ENCODE results near the gene LYPD6.

LYPD6 gene

GRCh38 chr2:149353421-149353820 is 23.0 kb downstream of the LYPD6 start:
- DNase-seq = no peak

- DNase-seq = no peak
Measured at GRCh38 chr2:149355716-149356422, 25.5 kb downstream of the LYPD6 start.

DNA sequence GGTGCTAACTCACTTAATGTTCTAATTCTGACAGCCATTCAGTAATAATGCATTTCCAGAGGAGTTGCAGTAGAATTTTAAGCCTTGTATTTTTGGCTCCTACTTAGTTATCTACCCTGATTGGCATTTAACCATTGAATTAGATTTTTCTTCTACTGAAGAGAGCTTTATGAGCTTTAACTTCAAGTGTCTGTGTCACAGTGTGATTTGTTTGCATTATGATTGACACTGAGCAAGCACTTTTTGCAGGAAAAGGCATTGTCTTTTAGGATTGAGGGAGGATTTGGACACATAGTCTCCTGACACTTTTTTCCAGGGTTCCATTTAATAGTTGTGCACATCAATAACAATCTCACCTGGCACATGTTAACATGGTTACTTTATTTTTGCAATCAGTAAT is 26.7 kb downstream of the LYPD6 start:
- DNase-seq = no peak

DNA sequence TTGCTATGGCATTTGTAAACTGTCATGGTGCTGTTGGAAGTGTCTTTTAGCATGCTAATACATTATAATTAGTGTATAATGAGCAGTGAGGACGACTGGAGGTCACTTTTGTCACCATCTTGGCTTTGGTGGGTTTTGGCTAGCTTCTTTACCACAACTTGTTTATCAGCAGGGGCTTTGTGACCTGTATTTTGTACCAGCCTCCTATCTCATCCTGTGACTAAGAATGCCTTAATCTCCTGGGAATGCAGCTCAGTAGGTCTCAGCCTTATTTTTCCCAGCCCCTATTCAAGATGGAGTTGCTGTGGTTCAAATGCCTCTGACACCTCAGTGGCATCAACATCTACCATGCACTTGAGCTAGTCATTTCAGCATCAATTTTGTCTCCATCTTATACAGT is 29.7 kb downstream of the LYPD6 start:
- DNase-seq = no peak

DNA sequence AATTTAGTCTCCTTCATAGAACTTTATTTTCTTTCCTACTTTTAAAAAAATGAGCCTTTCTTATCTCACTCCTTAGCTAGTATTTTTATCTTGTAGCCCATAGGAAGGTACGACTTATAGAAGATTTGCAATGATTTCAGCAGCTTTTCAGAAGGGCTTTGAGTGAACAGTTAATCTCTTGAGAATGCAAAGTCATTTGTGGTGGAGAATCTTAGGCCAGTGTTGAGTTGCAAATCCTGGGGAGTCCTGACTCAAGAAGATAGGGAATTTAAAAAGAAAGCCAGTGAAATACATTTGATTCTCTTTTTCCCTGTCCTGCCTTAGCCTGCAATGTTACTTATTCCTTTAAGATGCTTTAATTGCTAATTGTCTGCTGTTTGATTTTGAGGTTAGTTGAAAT is 33.6 kb downstream of the LYPD6 start:
- DNase-seq = no peak

- no peak for DNase-seq
Measured at GRCh38 chr2:149364839-149365238, 34.5 kb downstream of the LYPD6 start.

DNA sequence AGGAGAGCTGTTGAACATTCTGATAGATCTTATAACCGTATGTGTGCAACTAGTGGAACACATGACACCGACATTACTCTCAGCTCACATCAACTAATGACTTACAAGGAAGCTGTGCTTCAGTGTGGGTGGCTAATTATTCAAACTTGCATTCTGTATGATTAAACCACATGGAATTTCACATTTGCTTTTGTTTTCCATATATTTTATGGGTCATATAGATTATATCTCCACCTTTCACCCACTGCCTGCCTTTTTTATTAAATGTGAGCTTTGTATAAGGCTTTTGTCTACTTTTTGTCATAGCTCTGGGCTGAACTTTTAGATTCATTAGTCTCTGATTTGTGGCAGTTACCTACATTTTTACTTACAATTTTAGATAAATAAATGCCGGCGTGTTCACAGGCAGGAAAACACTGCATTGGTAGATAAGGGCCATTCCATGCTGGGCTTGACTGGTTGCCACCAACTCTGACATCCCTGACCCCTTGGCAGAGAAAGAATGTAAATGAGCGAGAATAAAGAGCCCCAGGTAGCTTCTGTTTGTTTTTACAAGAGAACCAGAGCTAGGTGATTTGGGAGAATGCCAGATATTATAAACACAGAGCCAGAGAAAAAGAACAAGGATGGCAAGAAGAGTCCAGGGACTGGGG is 35.7 kb downstream of the LYPD6 start:
- DNase-seq = no peak

DNA sequence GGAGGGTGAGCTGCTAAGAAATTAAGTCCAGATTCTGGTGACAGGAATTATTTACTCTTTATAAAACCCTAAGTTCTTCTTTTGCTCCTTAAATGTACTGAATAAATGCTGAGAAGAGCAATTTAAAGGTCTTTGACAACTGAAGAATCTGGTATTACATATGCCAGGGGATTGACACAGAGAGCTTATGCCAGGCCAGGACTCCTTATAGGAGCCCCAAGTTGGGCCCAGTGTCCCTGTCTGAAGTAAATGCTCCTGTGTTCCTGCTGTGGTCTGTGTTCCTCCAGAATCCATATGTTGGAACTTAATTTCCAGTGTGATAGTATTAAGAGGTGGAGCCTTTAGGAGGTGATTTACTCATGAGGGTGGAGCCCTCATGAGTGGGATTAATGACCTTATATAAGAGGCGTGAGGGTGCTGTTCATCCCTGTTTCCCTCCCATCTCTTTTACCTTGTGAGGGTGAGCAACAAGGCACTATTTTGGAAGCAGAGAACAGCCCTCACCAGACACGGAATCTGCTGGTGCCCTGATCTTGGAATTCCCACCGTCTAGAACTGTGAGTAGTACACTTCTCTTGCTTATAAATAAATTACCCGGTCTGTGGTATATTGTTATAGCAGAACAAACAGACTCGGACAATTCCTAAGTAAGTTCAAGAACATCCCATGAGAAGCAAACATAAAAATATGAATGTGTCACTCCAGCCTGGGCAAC is 39.8 kb downstream of the LYPD6 start:
- no peak for DNase-seq

DNA sequence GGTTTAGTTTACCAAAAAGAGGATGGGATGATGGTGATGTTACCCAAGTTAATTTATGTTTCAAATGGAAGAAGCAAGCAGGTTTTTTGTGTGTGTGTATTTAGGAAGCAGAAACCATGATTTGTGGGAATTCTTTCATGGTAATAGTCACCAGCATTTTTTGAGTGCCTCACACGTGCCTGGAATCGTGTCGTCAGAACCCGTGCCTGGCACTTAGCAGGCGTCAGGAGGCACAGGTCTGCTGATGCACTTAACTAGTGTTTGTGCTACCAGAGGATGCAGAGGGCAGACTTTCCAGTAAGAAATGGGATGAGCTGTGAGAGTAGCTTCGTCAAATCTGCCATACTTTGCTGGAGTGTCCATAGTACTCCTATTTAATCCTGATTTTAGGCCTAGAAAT is 41.1 kb downstream of the LYPD6 start:
- DNase-seq = no peak

DNA sequence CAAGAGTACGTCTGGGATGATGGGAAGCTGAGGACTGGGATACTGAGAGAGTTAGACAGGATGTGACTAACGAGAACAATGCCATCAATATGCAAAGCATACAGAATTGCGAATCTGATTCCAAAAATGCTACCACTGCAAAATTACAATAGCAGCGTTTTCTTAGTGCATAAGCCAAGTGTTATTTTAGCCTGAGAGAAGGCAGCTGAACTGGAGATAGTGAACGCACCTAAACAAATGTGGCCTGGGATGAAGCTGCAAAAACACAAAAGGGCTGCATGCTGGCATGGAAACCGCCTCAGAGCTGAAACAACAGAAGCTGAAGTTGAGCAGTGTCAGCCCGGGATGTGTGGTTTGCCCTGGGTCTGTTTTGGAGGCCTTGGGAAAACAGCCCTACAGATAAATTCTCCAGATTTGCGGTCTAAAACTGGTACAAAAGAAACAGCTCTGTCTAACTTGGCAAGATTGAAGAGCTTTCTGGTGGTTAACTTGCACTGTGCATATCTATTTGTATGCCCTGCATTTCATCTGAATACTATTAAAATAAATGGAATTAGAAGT is 45.5 kb downstream of the LYPD6 start:
- DNase-seq = no peak

DNA sequence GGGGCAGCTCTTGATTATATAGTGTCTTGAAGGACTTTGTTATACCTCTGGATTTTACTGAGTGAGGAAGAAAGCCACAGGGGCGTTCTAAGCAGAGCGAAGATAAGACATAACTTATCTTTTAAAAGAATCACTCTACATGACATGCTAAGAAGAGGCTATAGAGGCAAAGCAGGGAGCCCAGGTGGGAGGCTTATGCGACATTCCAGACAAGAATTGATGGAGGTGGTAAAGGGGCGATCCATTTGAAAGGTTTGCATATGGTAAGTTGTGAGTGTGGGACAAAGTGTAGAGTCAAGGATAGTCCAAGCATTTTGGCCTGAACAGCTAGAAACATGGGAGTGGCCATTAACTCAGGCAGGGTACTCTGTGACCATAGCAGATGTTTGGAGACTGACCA is 49.8 kb downstream of the LYPD6 start:
- DNase-seq = no peak

GRCh38 chr2:149383340-149383739 is 53.0 kb downstream of the LYPD6 start:
- no peak for DNase-seq

GRCh38 chr2:149385350-149385749 is 55.0 kb downstream of the LYPD6 start:
- no peak for DNase-seq

DNA sequence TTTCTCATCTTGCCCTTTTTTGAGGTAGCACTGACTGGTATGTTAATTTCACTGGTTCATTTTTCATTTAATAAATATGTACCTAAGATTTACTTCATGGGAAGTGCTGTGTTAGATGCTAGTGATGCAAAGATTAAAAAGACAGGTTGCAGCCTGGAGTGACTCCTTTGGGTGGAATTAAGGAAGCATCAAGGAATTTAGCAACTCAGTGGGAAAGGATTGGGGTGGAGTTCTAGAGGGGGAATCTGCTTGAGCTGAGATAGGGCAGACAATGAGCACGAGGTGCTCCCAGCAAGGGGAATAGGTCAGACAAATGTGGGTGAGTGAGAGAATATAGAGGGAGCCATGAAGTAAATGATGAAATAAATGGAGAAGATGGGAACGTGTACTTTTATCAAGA is 57.0 kb downstream of the LYPD6 start:
- DNase-seq = no peak

DNA sequence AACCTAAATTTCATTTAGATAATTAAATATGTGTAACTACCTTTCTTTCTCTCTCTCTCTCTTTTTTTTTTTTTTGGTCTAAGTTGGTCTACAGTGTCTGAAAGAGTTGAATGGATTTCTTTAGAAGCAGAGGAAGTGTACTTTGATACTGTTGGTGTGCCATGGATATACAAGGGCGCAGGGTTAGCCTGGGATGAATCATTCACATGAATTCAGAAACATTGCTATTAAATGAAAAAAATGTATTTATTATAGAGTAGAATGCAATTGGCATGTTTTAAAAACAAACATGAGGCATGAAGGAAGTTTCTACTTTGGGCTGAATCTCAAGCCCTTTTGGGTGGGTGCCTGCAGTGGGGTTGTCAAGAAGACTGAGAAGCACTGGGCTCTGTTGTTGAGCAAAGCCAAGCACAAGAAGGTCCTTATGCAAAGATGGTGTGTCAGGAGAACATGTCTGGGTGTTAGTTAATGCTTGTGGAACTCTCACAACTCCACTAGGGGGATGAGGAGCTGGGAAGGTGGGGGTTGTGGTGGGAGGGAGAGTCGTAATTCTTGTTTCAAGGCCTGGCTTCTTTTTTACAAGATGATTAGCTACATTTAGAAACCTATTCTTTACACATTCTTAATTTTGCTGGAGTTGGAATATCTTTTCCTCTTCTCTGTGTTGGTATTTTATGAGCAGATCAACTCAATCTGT is 57.9 kb downstream of the LYPD6 start:
- no peak for DNase-seq

DNA sequence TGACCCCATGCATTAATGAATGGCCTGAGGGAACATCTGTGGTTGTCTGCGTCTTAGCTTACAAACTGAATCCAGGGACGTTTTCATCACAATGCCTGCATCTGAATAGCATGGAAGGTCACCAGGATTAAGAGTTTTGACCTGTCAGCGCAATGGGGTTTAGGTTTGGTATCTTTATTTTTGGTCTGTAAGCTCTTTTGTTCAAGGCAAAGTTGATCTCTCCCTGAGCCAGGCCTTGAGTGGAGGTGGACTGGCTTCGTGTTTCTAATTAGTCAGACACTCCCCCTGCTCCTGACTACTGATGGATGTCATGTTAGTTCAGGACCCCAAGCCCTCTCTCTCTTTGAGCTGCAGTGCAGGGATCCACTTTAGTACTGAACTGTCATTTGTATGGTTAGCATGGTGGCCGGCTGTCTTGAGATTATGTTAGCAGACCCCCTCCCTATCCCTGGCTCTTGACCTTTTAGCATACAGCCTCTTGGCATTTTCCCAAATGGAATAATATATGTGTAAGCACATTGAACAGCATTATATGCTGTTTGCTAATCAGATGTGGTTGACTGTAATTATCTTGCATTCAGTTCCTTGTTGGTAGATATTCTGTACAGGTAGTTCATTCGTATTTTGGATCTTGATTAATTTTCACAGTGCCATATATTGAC is 59.2 kb downstream of the LYPD6 start:
- no peak for DNase-seq

DNA sequence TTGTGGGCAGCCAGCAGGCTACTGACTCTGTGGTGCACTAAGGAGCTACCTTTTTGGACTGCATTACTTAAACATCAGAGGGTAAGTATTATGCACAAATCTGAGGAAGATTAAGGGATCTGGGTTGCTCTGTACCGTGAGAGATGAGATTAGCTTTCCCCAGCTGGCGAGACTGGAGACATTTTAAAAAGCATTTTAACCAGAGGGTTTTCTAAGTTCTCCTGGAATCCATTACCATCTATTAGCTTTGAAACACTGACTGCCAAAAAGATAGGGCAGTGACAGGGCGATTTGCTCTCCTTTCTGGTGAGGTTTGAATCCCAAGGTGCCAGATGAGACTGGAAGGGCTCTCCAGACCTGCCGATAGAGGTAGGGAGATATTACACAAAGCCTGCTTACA is 63.2 kb downstream of the LYPD6 start:
- DNase-seq = no peak

DNA sequence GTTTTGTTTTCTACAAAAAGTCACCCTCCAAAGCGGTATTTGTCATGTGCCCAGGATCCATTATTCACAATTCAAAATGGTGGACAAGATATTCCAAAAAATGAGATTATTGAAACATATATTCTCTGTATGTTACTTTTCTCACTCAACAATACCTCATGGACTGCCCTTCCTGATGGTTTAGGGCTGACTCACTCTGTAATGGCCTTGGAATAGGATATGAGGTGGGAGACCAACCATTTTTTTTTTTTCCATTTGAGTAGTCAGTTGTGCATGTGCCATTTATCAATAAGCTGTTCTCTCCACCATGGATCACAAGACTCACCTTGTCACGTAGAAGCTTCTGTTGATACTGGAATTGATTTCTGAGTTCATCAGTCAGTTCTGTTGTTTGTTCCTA is 64.5 kb downstream of the LYPD6 start:
- DNase-seq = no peak

DNA sequence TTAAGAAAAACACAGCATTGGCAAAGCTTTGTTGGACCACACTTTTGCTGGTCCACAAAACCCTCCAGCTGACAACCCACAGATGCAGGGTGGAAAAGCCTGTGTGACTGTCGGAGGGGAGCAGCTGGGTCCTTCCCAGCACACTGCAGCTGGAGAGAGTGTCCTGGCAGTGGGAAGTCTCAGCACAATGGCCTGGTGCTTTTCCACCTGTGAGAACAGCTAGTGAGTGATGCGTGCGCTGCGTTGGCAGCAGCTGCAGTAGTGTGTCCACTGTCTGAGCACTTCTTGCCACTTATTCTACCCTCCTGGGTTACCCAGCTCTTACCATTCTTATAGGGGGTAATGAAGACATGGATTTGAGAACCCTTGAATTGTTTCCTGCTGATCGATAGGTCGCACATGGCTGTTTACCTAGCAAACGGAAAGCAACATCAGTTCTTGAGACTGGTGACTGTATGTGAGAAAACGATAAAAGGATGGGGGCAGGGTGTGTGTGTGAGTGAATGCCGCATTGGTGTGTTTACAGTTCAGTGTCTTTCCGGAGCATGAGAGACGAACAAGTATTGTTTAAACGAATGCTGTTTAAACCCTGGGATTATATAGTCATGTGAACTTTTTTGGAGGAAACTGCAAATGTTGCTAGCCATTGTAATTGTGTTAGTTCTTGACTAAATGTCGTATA is 69.7 kb downstream of the LYPD6 start:
- no peak for DNase-seq

DNA sequence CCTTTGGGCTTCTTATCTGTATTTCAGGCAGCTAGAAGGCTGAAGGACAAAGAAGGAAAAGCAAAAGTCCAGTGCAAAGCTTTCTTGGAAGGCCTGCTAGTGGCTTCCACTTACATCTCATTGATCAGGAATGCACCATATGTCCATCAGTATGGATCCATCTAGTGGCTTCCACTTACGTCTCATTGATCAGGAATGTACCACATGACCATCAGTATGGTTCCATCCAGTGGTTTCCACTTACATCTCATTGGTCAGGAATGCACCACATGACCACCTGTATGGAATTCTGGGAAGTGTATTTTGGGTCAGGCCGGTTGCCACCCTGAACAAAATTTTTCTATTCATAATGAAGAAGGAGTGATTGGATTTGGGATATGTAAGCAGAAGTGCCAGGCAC is 70.6 kb downstream of the LYPD6 start:
- no peak for DNase-seq

DNA sequence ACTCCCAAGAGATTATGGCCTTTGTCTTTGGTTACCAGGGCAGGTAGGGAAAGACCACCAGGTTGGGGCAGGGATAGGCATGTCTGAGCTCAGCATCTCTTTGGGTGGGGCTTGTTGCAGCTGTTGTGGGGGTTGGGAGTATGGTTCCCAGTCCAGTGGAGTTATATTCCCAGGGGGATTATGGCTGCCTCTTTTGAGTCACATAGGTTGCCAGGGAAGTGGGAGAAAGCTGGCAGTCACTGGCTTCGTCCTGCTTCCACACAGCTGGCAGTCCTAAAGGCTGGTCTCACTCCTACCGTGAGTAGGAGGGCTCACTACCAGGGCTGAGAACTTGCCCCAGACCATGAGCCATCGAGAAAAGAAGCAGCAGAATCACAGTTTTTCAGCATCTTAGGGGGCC is 79.1 kb downstream of the LYPD6 start:
- no peak for DNase-seq

Data from CD4-positive, alpha-beta T cell treated with Interleukin-17A for 4 hours (primary cell).